Heart left ventricle (tissue), 16 donors: ENCODE measurements around the gene PKD2. TPM values are rescaled to one million over a fixed set of nuclear protein-coding genes. Genes with fewer than 3 reads are reported as not detected.

Experiments used
- ATAC-seq, 4 donors: fragments of 200-7000 bp; cut with Tn5 transposase; one replicate each; pipeline ENCODE4 v1.9.1; 2020 to 2022; ENCODE audit warnings: moderate library complexity in 4 of 4, mild to moderate bottlenecking in 3 of 4, moderate number of reproducible peaks in 1 of 4
- DNase-seq, 5 donors: peaks; one replicate each; pipeline ENCODE4 v3.0.0-alpha.2; 2020
- H3K27ac ChIP-seq, 12 donors: fragments of 200-600 bp; sonication (generic) in 4 of 12; one replicate each; pipeline versions ENCODE4 v1.5.0 to v1.8.0; 2016 to 2022; ENCODE audit warnings: mild to moderate bottlenecking in 2 of 12
- H3K27me3 ChIP-seq, 9 donors: fragments of 200-600 bp; sonication (generic) in 2 of 9; one replicate each; pipeline versions ENCODE4 v1.5.1 to v1.8.0; 2016 to 2022; ENCODE audit warnings: mild to moderate bottlenecking in 3 of 9
- H3K36me3 ChIP-seq, 9 donors: fragments of 200-600 bp; sonication (generic) in 2 of 9; one replicate each; pipeline versions ENCODE4 v1.5.0 to v1.8.0; 2018 to 2022; ENCODE audit warnings: mild to moderate bottlenecking in 2 of 9
- H3K4me1 ChIP-seq, 12 donors: fragments of 200-600 bp; sonication (generic) in 4 of 12; one replicate each; pipeline versions ENCODE4 v1.5.0 to v1.8.0; 2016 to 2022; ENCODE audit warnings: mild to moderate bottlenecking in 3 of 12
- H3K4me3 ChIP-seq, 12 donors: fragments of 200-600 bp; sonication (generic) in 4 of 12; one replicate each; pipeline versions ENCODE4 v1.5.0 to v1.8.0; 2017 to 2022; ENCODE audit warnings: mild to moderate bottlenecking in 9 of 12, moderate library complexity in 4 of 12
- H3K9me3 ChIP-seq, 12 donors: fragments of 200-600 bp; sonication (generic) in 4 of 12; one replicate each; pipeline versions ENCODE4 v1.5.0 to v1.8.0; 2016 to 2022; ENCODE audit warnings: mild to moderate bottlenecking in 1 of 12
- CTCF ChIP-seq, 12 donors: fragments of 200-600 bp; sonication (generic) in 4 of 12; IDR thresholded peaks; one replicate each; pipeline versions ENCODE4 v1.5.0 to v1.8.0; 2018 to 2022; ENCODE audit warnings: antibody characterized with exemption in 12 of 12, mild to moderate bottlenecking in 5 of 12
- POLR2A ChIP-seq, 2 donors: fragments of 450-650 bp; IDR thresholded peaks; one replicate each; pipeline ENCODE4 v1.6.1; 2017; ENCODE audit warnings: antibody characterized with exemption in 2 of 2, mild to moderate bottlenecking in 2 of 2, moderate library complexity in 2 of 2
- WGBS, 4 donors: extraction: QIAGEN DNeasy Blood & Tissue Kit in 2 of 4; methylation state at CpG; one replicate each; pipeline versions ENCODE4 v1.1.5 to v1.1.7; 2013 to 2018; 5-methylcytosine and 5-hydroxymethylcytosine counted together
- intact Hi-C, 10 donors: fragments of 100-400 bp; cut with DNase I; formaldehyde crosslinking; loops; one replicate each; pipeline versions ENCODE4 v1.11.1 to v1.14.2; 2022
- polyA plus RNA-seq, 2 donors: library from polyadenylated mRNA; stranded (reverse); fragments of 200-250 nt; gene quantifications; one replicate each; pipeline ENCODE4 v1.2.3, GENCODE V29; 2013
- total RNA-seq, 9 donors: library from RNA; depleted of rRNA in 2 of 9; stranded (reverse); fragments of >200 nt in 2 of 9; fragmentation: NEBNext Ultra II Directional in 3 of 9; extraction: Animal tissue kit (Norgen Biotek cat#: 25700) in 3 of 9; gene quantifications; one replicate each; pipeline versions ENCODE4 v1.1.0 to v1.2.4, GENCODE V29; 2016 to 2023
- donor health status: ischemic (EF 13 %, LVEDD 7.1; RV severe dilation, severe dysfunction).
- donor health status: healthy with polysubstance abuse.
- donor health status: DM: no; HTN: yes; CAD: no.
- donor health status: DM: no; HTN: no; CAD: no.
- donor health status: ischemic (EF 25% LVEDD 6.9; RV normal size, moderate dysfunction).
- donor health status: ischemic (EF 25% LVEDD 5.7; RV mildly dilated, moderate dysfunction).
- donor health status: healthy.
- donor health status: DM: yes; HTN: yes; CAD: no.
- donor health status: ischemic (EF 35%, LVEDD 5.7; RV mildly dilated, moderate dysfunction).
- donor health status: nonischemic (EF 11% LVEDD 7.7; RV severe dilation, severe dysfunction).
- donor health status: DM: yes; HTN: yes; CAD: no.
- donor health status: PGD.
- donor health status: ischemic (EF 29% LVEDD 5.4; RV normal size, mild dysfunction).
- donor health status: nonischemic (EF 23%, LVEDD 6.1; RV moderate dilation, normal function).

Gene PKD2
- total and polyA plus RNA-seq, 11 donors, result 6.6 to 26.7 (median 15.1) TPM

GRCh38 chr4:87971866-87972265, 35.6 kb upstream of the PKD2 start:
- DNase-seq (no peak), ATAC-seq (no peak)
- Histone ChIP-seq H3K9me3 (no peaks in the 10 kb centered on the region), H3K36me3 (no peaks in the 10 kb centered on the region), H3K27me3 (peaks cover 0 to 21% (median 0%) of the 10 kb centered on the region in 9 donors), H3K4me1 (peaks cover 0 to 19% (median 0%) of the 10 kb centered on the region in 12 donors), H3K27ac (no peak overlapping the region), H3K4me3 (no peak overlapping the region)
- intact Hi-C loops, result loop anchor here in 6 of 10 donors (2.0 to 10.0 kb wide), 7 partner anchors 119 to 430 kb away; no protein-coding TSS in a partner anchor
- TF ChIP-seq POLR2A (IDR thresholded peaks at IDR 0.05) (no peak), CTCF (IDR thresholded peaks at IDR 0.05) (no peak)
- 35 to 82% (median 39%) methylated on average over 1 of the region's 1 CpG for WGBS, 4 donors

GRCh38 chr4:87973283-87974169, 33.9 kb upstream of the PKD2 start:
- peak in 3 of 4 donors; percentile 53 to 81 (median 76) for ATAC-seq

GRCh38 chr4:87974856-87975462, 32.5 kb upstream of the PKD2 start:
- Histone ChIP-seq H3K27ac (no peak overlapping the region), H3K4me1 (peaks cover 0 to 19% (median 0%) of the 10 kb centered on the region in 12 donors), H3K36me3 (no peaks in the 10 kb centered on the region), H3K9me3 (no peaks in the 10 kb centered on the region), H3K27me3 (peaks cover 0 to 16% (median 0%) of the 10 kb centered on the region in 9 donors), H3K4me3 (no peak overlapping the region)
- WGBS, 4 donors, result 66 to 71% (median 68%) methylated on average over 6 of the region's 6 CpGs
- no peak for DNase-seq
- intact Hi-C loops, result loop anchor here in 7 of 10 donors (1.0 to 10.0 kb wide), 9 partner anchors 122 to 433 kb away; no protein-coding TSS in a partner anchor
- no peak for ATAC-seq
- TF ChIP-seq CTCF (IDR thresholded peaks at IDR 0.05) (no peak), POLR2A (IDR thresholded peaks at IDR 0.05) (no peak)

More at GRCh38 chr4:87973283-87974169, 33.9 kb upstream of the PKD2 start:
- no peaks in the 10 kb centered on the region for H3K9me3 ChIP-seq
- no peak overlapping the region for H3K27ac ChIP-seq
- H3K27me3 ChIP-seq, result peaks cover 0 to 21% (median 0%) of the 10 kb centered on the region in 9 donors
- intact Hi-C loops, result loop anchor here (1.0 to 10.0 kb wide), 8 partner anchors 120 to 431 kb away; no protein-coding TSS in a partner anchor
- H3K36me3 ChIP-seq, result no peaks in the 10 kb centered on the region
- peak overlapping the region in 2 of 12 donors; percentile 11 to 13 for H3K4me3 ChIP-seq
- H3K4me1 ChIP-seq, result peaks cover 0 to 19% (median 0%) of the 10 kb centered on the region in 12 donors
- peak; percentile 43 to 70 (median 52) for DNase-seq
- TF ChIP-seq POLR2A (IDR thresholded peaks at IDR 0.05) (no peak), CTCF (IDR thresholded peaks at IDR 0.05) (peak; percentile 71 to 90 (median 82))
- 32 to 36% (median 35%) methylated on average over 14 of the region's 14 CpGs for WGBS, 4 donors

- Histone ChIP-seq H3K9me3 (no peaks in the 10 kb centered on the region), H3K4me1 (peaks cover 0 to 19% (median 0%) of the 10 kb centered on the region in 12 donors), H3K4me3 (peak within 1 kb of the TSS in 1 of 12 donors; percentile 10), H3K27me3 (peaks cover 0 to 16% (median 0%) of the 10 kb centered on the region in 9 donors), H3K27ac (no peak within 1 kb of the TSS), H3K36me3 (no peaks in the 10 kb centered on the region)
- ATAC-seq (no peak), DNase-seq (no peak)
- intact Hi-C loops, result loop anchor here in 6 of 10 donors (2.0 to 10.0 kb wide), 5 partner anchors 123 to 431 kb away; no protein-coding TSS in a partner anchor
- TF ChIP-seq POLR2A (IDR thresholded peaks at IDR 0.05) (no peak), CTCF (IDR thresholded peaks at IDR 0.05) (no peak)
- 30 to 48% (median 43%) methylated on average over 8 of the region's 8 CpGs for WGBS, 4 donors
Measured at GRCh38 chr4:87975466-87975865, 32.0 kb upstream of the PKD2 start, which contains the start of gene SPP1. Gene SPP1 (plus strand): TSS chr4:87975714. CDS start chr4:87976896, 1,182 bp downstream.
